ENCODE results near the gene RPL35A.

GRCh38 chr3:197958346-197958745, 8.4 kb downstream of the RPL35A start:
- TF ChIP-seq EZH2phosphoT487 (IDR thresholded peaks at IDR 0.05; ENCODE audit: borderline replicate concordance, low read length) (no peak), CTCF (IDR thresholded peaks at IDR 0.05; ENCODE audit: low read depth, low read length, poor library complexity, severe bottlenecking) (no peak)

Measured in DOHH2 (cell line).